Placental epithelial cell (primary cell): Measurements from ENCODE around the gene MAP3K8. TPM values are rescaled to one million over a fixed set of nuclear protein-coding genes. Genes with fewer than 3 reads are reported as not detected.

Source experiments
- total RNA-seq: library from RNA; depleted of rRNA; stranded (reverse); fragments of >200 nt; gene quantifications from 2 replicates; pipeline ENCODE4 v1.2.3, GENCODE V29; 2012

MAP3K8 gene
- total RNA-seq = 3.5 and 4.7 TPM in 2 replicates

GRCh38 chr10:30433730-30434272, at the start of gene MAP3K8:
MAP3K8 (plus strand) TSS chr10:30434184; CDS start chr10:30438939, 4,755 bp downstream.

Other genes starting within 250 kb of the MAP3K8 start
- gene MTPAP, start 84.9 kb upstream of the MAP3K8 start, total RNA-seq = 11.3 and 11.4 TPM in 2 replicates
- gene LYZL2, start 195.6 kb downstream of the MAP3K8 start, total RNA-seq = not detected in 2 replicates